Activated CD8-positive, alpha-beta memory T cell treated with anti-CD3 and anti-CD28 coated beads for 4 hours (primary cell): Measurements from ENCODE around the gene ANKMY1.

Source experiments
- DNase-seq, 2 donors: peaks; one replicate each; pipeline ENCODE4 v3.0.0-alpha.2; 2020; ENCODE audit warnings: low read depth in 2 of 2

ANKMY1 gene

GRCh38 chr2:240477916-240478315 lies 79.9 kb downstream of the ANKMY1 start:
- no peak for DNase-seq

GRCh38 chr2:240473211-240473610 lies 84.6 kb downstream of the ANKMY1 start:
- DNase-seq = no peak

GRCh38 chr2:240472078-240472790 lies 85.6 kb downstream of the ANKMY1 start:
- no peak for DNase-seq

GRCh38 chr2:240469740-240470139 lies 88.0 kb downstream of the ANKMY1 start:
- no peak for DNase-seq

GRCh38 chr2:240469239-240469636 lies 88.5 kb downstream of the ANKMY1 start:
- DNase-seq = no peak

- no peak for DNase-seq
Measured at GRCh38 chr2:240468303-240469238, 89.2 kb downstream of the ANKMY1 start.

GRCh38 chr2:240467659-240468302 lies 90.0 kb downstream of the ANKMY1 start:
- DNase-seq = no peak

- no peak for DNase-seq
Measured at GRCh38 chr2:240467149-240467642, 90.6 kb downstream of the ANKMY1 start.

GRCh38 chr2:240466579-240467148 lies 91.1 kb downstream of the ANKMY1 start:
- DNase-seq = no peak

GRCh38 chr2:240465765-240466578 lies 91.8 kb downstream of the ANKMY1 start:
- no peak for DNase-seq

GRCh38 chr2:240465268-240465764 lies 92.5 kb downstream of the ANKMY1 start:
- DNase-seq = no peak

GRCh38 chr2:240464514-240465241 lies 93.1 kb downstream of the ANKMY1 start:
- DNase-seq = no peak

GRCh38 chr2:240463866-240464481 lies 93.8 kb downstream of the ANKMY1 start:
- DNase-seq = no peak

GRCh38 chr2:240463274-240463865 lies 94.4 kb downstream of the ANKMY1 start:
- DNase-seq = no peak

GRCh38 chr2:240462707-240463273 lies 95.0 kb downstream of the ANKMY1 start:
- DNase-seq = no peak

GRCh38 chr2:240462073-240462706 lies 95.6 kb downstream of the ANKMY1 start:
- DNase-seq = no peak

GRCh38 chr2:240461471-240462072 lies 96.2 kb downstream of the ANKMY1 start:
- no peak for DNase-seq
